Cardiac muscle cell (in vitro differentiated cells and primary cell): ENCODE data around the gene PI4KB. TPM values are rescaled to one million over a fixed set of nuclear protein-coding genes. Genes with fewer than 3 reads are reported as not detected.

Source experiments
- DNase-seq, 2 donors: peaks; one replicate each; pipeline versions ENCODE4 v3.0.0 to v3.0.0-alpha.2; 2010 to 2017; ENCODE audit warnings: low read depth in 1 of 2, low spot score in 1 of 2
- H3K27ac ChIP-seq: fragments of 200-600 bp; sonication (generic); 2 replicates; pipeline ENCODE4 v1.5.1; 2016
- H3K27me3 ChIP-seq: fragments of 200-600 bp; sonication (generic); 2 replicates; pipeline ENCODE4 v1.6.0; 2016; ENCODE audit warnings: control low read depth
- H3K36me3 ChIP-seq: fragments of 200-600 bp; sonication (generic); 2 replicates; pipeline ENCODE4 v1.5.1; 2016; ENCODE audit warnings: control low read depth
- H3K4me1 ChIP-seq: fragments of 200-600 bp; sonication (generic); 2 replicates; pipeline ENCODE4 v1.8.1; 2017; ENCODE audit warnings: low read depth, mild to moderate bottlenecking, mixed run types
- H3K4me3 ChIP-seq: fragments of 200-600 bp; sonication (generic); 2 replicates; pipeline ENCODE4 v1.5.1; 2016; ENCODE audit warnings: mild to moderate bottlenecking
- H3K9me3 ChIP-seq: fragments of 200-600 bp; sonication (generic); 2 replicates; pipeline ENCODE4 v1.5.1; 2017; ENCODE audit warnings: low read depth, mild to moderate bottlenecking, control low read depth
- polyA plus RNA-seq: library from polyadenylated mRNA; unstranded; fragments of >200 nt; fragmentation: Nextera tagmentation; extraction: Ambion mirVana; gene quantifications from 2 replicates; pipeline ENCODE4 v1.2.1, GENCODE V29; 2016
- total RNA-seq: library from RNA; depleted of rRNA; stranded (reverse); fragments of >200 nt; gene quantifications from 2 replicates; pipeline ENCODE4 v1.2.3, GENCODE V29; 2016
- TF ChIP-seq, protein P1 (sequence below): IDR thresholded peaks from 2 replicates; pipeline ENCODE4 v1.5.1; 2012; ENCODE audit warnings: low read depth, mild to moderate bottlenecking, low read length

The PI4KB gene
- total and polyA plus RNA-seq, 2 experiments from 2014 or later, result 46.0 to 53.5 TPM

DNA sequence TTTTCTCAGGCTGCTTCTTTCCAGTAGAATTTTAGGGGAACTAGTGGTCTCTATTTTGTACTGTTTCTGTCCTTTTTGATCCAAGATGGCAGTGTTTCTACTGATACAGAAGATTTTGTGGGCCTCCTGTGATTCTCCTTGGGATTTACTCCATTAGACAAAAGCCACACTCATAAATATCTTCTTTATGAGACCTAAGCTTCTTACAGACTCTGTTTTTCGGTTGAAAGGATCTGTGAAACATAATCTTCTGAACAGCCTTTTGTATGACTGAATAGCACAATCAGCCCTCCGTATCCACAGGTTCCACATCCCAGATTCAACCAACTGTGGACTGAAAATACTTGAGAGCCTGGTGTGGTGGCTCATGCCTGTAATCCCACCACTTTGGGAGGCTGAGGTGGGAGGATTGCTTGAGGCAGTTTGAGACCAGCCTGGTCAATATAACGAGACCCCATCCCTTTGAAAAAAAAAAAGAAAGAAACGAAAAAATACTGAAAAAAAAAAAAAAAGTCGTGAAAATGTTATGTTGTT lies 83.5 kb downstream of the PI4KB start:
- H3K27me3 ChIP-seq, result no peaks in the 10 kb centered on the region
- TF ChIP-seq, protein P1, sequence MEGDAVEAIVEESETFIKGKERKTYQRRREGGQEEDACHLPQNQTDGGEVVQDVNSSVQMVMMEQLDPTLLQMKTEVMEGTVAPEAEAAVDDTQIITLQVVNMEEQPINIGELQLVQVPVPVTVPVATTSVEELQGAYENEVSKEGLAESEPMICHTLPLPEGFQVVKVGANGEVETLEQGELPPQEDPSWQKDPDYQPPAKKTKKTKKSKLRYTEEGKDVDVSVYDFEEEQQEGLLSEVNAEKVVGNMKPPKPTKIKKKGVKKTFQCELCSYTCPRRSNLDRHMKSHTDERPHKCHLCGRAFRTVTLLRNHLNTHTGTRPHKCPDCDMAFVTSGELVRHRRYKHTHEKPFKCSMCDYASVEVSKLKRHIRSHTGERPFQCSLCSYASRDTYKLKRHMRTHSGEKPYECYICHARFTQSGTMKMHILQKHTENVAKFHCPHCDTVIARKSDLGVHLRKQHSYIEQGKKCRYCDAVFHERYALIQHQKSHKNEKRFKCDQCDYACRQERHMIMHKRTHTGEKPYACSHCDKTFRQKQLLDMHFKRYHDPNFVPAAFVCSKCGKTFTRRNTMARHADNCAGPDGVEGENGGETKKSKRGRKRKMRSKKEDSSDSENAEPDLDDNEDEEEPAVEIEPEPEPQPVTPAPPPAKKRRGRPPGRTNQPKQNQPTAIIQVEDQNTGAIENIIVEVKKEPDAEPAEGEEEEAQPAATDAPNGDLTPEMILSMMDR, result no peak
- H3K4me1 ChIP-seq, result no peaks in the 10 kb centered on the region
- no peak for DNase-seq
- no peaks in the 10 kb centered on the region for H3K9me3 ChIP-seq
- H3K4me3 ChIP-seq, result no peak overlapping the region
- H3K27ac ChIP-seq, result no peak overlapping the region
- peaks cover 76% of the 10 kb centered on the region for H3K36me3 ChIP-seq

DNA sequence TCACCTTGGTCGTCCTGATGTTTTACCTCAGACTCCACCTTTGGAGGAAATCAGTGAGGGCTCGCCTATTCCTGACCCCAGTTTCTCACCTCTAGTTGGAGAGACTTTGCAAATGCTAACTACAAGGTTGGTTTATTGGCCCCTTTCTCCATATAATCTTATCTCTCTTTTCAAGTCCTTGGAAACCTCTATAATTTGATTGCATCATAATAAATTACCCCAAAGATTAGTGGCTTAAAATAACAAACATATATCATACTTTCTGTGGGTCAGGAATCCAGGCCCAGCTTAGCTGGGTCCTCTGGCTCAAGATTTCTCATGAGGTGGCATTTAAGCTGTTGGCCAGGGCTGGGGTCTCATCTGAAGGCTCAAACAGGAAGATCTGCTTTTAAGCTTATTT lies 84.8 kb downstream of the PI4KB start:
- TF ChIP-seq, protein P1, result no peak
- Histone ChIP-seq H3K9me3 (no peaks in the 10 kb centered on the region), H3K27ac (no peak overlapping the region), H3K27me3 (no peaks in the 10 kb centered on the region), H3K4me1 (no peaks in the 10 kb centered on the region), H3K36me3 (peaks cover 77% of the 10 kb centered on the region), H3K4me3 (no peak overlapping the region)
- no peak for DNase-seq

Other genes with a start within 250 kb of the PI4KB start
- 22.0 and 28.1 TPM in 2 replicates for gene SEMA6C, start 180.8 kb downstream of the PI4KB start, total RNA-seq
- 23.3 and 29.9 TPM in 2 replicates for gene SEMA6C, start 180.8 kb downstream of the PI4KB start, polyA plus RNA-seq
- 0.45 TPM in 1 of 2 replicates, not detected in the other for gene TNFAIP8L2, start 170.8 kb downstream of the PI4KB start, total RNA-seq
- 0.20 and 0.39 TPM in 2 replicates for gene TNFAIP8L2, start 170.8 kb downstream of the PI4KB start, polyA plus RNA-seq
- gene LYSMD1, start 161.5 kb downstream of the PI4KB start, total RNA-seq, result 19.7 and 26.7 TPM in 2 replicates
- gene LYSMD1, start 161.5 kb downstream of the PI4KB start, polyA plus RNA-seq, result 4.9 and 8.0 TPM in 2 replicates
- gene SCNM1, start 161.3 kb downstream of the PI4KB start, total RNA-seq, result 30.8 and 50.9 TPM in 2 replicates
- 66.5 and 80.7 TPM in 2 replicates for gene SCNM1, start 161.3 kb downstream of the PI4KB start, polyA plus RNA-seq
- 0.48 TPM in 1 of 2 replicates, not detected in the other for gene TMOD4, start 151.4 kb downstream of the PI4KB start, total RNA-seq
- gene TMOD4, start 151.4 kb downstream of the PI4KB start, polyA plus RNA-seq, result 0.44 TPM in 1 of 2 replicates, not detected in the other
- 47.5 and 60.0 TPM in 2 replicates for gene VPS72, start 137.2 kb downstream of the PI4KB start, total RNA-seq
- 64.7 and 82.7 TPM in 2 replicates for gene VPS72, start 137.2 kb downstream of the PI4KB start, polyA plus RNA-seq
- 36.4 and 91.3 TPM in 2 replicates for gene PIP5K1A, start 128.9 kb downstream of the PI4KB start, total RNA-seq
- 21.6 and 28.8 TPM in 2 replicates for gene PIP5K1A, start 128.9 kb downstream of the PI4KB start, polyA plus RNA-seq
- 140 and 199 TPM in 2 replicates for gene PSMD4, start 72.7 kb downstream of the PI4KB start, total RNA-seq
- 246 and 277 TPM in 2 replicates for gene PSMD4, start 72.7 kb downstream of the PI4KB start, polyA plus RNA-seq
- 31.9 and 48.5 TPM in 2 replicates for gene ZNF687, start 45.1 kb downstream of the PI4KB start, total RNA-seq
- gene ZNF687, start 45.1 kb downstream of the PI4KB start, polyA plus RNA-seq, result 3.6 and 5.4 TPM in 2 replicates
- 67.8 and 87.2 TPM in 2 replicates for gene RFX5, start 19.8 kb upstream of the PI4KB start, total RNA-seq
- gene RFX5, start 19.8 kb upstream of the PI4KB start, polyA plus RNA-seq, result 51.3 and 52.4 TPM in 2 replicates
- 47.1 and 73.5 TPM in 2 replicates for gene SELENBP1, start 45.3 kb upstream of the PI4KB start, total RNA-seq
- gene SELENBP1, start 45.3 kb upstream of the PI4KB start, polyA plus RNA-seq, result 43.6 and 69.0 TPM in 2 replicates
- 220 and 354 TPM in 2 replicates for gene PSMB4, start 72.2 kb upstream of the PI4KB start, total RNA-seq
- 71.1 and 104 TPM in 2 replicates for gene PSMB4, start 72.2 kb upstream of the PI4KB start, polyA plus RNA-seq
- gene POGZ, start 132.1 kb upstream of the PI4KB start, total RNA-seq, result 29.0 and 48.6 TPM in 2 replicates
- 30.8 and 35.1 TPM in 2 replicates for gene POGZ, start 132.1 kb upstream of the PI4KB start, polyA plus RNA-seq
- 4.3 and 4.9 TPM in 2 replicates for gene CGN, start 184.0 kb upstream of the PI4KB start, total RNA-seq
- gene CGN, start 184.0 kb upstream of the PI4KB start, polyA plus RNA-seq, result 1.2 and 2.0 TPM in 2 replicates
- 7.0 TPM in 2 replicates for gene TUFT1, start 212.9 kb upstream of the PI4KB start, total RNA-seq
- 7.7 and 9.0 TPM in 2 replicates for gene TUFT1, start 212.9 kb upstream of the PI4KB start, polyA plus RNA-seq